Stimulated activated CD4-positive, alpha-beta T cell treated with anti-CD3 and anti-CD28 coated beads, Interleukin-4, amount 100 ng/mL, for 48 hours (primary cell): ENCODE results near the gene MYZAP.
"Not testable (repeated sequence)": the region's sequence is repeated elsewhere in the genome, so short reads cannot be mapped to it uniquely, and the experiment has no call there.

Source experiments
- DNase-seq, 2 donors: peaks; one replicate each; pipeline ENCODE4 v3.0.0-alpha.2; 2020; ENCODE audit warnings: low read depth in 2 of 2

The MYZAP gene

DNA sequence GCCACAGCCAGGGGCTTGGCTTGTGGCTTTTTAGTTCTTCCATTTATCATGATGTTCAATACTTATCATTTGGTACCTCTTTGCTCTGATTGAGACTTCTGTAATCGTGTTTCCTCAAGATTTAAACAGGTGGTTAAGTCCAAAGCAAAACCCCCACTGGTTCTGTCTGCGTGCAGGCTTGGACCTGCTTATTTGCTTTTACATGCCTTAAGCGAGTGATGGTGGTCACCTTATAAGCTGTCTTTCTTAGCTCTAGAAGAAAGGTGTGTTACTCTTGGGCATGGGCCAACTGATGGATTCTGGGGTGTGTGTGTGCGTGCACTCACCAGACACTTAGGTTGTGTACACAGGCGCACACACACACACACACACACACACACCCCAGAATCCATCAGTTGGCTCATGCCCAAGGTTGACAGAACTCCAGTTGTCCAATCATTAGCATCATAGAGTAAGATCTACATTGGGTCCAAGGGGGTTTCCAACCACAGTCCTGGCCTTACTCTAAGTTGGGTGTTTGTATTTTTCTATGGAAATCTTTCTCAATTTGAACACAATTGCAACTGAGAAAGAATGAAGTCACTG is 1.2 kb downstream of the MYZAP start:
- DNase-seq = no peak

DNA sequence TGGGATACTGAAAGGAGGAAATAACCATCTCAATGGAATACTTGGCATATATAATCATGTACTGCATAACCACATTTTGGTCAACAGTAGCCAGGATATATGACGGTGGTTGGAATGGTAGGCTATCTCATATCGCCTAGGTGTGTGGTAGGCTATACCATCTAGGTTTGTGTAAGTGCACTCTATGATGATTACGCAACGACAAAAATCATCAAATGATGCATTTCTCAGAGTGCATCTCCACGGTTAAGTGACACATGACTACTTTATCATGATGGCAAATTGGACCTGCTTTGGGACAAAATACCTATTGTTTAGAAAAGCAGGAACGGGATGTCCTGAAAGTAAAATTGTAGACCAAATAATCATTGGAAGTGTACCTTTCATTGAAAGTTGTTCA is 2.8 kb downstream of the MYZAP start:
- DNase-seq = no peak

- DNase-seq = no peak
Observed at GRCh38 chr15:57595011-57595866, 3.5 kb downstream of the MYZAP start.

GRCh38 chr15:57596301-57596855 is 4.7 kb downstream of the MYZAP start:
- no peak for DNase-seq

DNA sequence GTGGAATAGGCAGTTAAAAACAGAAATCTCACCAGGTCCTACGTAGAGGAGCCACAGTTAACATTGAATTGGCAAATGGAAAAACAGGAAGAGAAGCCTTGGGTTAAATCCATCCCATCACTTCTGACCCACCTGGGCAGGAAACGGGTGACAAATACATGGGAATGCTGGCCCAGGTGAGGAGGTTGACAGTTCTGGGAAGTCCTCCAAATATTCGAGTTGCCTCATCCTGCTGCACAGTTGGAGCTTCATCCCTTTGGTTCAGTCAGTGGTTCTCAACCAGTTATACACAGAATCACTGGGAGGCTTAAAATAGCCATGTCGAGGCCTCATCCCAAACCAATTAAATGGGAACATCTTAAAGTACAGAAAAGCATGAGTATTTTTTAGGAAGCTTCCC is 5.3 kb downstream of the MYZAP start:
- DNase-seq = no peak

- DNase-seq = no peak
Observed at GRCh38 chr15:57597431-57597830, 5.7 kb downstream of the MYZAP start.

- DNase-seq = no peak
Observed at GRCh38 chr15:57598346-57598745, 6.6 kb downstream of the MYZAP start.

- no peak for DNase-seq
Observed at GRCh38 chr15:57599296-57599810, 7.6 kb downstream of the MYZAP start.

GRCh38 chr15:57600197-57600596 is 8.5 kb downstream of the MYZAP start:
- no peak for DNase-seq

GRCh38 chr15:57604507-57604906 is 12.8 kb downstream of the MYZAP start:
- DNase-seq = no peak

GRCh38 chr15:57605491-57605890 is 13.8 kb downstream of the MYZAP start:
- DNase-seq = no peak

DNA sequence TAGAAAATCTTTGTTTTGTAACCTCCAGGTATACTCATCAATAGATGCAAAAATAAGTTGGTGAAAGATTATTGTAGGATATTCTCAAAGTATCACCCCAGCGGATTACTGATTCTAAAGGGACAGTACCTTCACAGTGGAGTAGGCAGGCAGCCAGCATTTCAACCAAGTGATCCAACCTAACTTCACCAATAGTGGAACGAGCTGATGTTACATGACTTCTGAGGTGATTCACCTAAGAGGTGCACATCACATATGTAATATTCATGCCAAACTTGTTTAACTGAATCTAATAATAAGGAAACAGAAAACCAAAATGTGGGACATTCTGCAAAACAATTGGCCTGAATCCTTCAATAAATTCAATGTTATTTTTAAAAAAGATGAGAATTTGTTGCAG is 14.3 kb downstream of the MYZAP start:
- no peak for DNase-seq

GRCh38 chr15:57606816-57607215 is 15.1 kb downstream of the MYZAP start:
- DNase-seq = no peak

- DNase-seq = no peak
Observed at GRCh38 chr15:57607570-57608000, 15.9 kb downstream of the MYZAP start.

DNA sequence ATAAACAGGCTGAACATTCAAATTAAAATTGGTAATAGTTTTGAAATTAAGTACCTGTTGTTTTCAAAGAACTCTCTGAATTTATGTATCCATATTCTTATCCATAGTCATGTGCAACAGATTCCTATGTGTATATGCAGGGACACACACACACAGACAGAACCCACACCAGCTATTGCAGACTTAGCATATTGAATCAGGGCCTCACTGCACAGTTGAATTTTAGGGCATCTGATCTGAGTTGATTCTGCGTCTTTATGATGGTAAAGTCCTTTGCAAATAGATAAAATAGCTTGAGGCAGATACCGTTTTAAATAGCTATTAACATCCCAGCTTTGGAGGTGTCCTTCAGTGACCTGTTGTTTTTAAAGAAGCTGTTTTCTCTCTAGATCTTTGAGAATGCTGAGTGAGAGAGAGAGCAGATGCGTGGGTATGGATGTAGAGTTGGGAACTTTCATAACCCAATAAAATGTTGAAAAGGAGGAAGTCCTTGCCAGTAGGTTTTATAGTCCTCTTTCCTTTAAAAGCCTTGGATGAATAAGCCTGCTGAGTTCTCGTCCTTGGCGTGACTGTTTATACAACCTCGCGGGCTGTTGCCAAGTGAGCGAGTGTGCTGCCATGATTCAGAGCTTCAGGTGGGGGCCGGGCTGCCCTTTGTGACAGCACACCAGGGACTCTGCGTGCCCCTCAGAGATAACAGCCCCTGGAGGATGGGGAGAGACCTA is 18.3 kb downstream of the MYZAP start:
- no peak for DNase-seq

- no peak for DNase-seq
Observed at GRCh38 chr15:57611123-57611522, 19.4 kb downstream of the MYZAP start.

- DNase-seq = no peak
Observed at GRCh38 chr15:57611938-57612337, 20.2 kb downstream of the MYZAP start.

DNA sequence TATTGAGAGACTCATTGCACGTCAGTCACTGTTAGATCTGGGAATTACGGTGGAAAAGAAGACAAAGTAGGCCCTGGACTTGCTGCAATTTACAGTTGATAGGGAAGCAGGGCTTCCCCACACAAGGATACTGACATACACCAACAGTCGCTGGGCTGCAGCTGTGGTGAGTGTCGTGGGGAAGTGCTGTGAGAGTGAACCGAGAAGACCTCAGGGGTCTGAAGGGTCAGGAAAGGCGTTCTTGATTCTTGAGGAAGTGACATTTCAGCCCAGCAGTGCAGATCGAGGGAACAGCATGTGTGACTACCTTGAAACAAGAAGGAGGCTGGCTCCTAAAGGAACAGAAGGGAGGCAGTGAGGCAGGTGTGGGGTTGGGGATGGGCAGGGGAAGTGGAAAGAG is 22.5 kb downstream of the MYZAP start:
- DNase-seq = no peak

GRCh38 chr15:57615951-57616496 is 24.3 kb downstream of the MYZAP start:
- DNase-seq = not testable (repeated sequence)

DNA sequence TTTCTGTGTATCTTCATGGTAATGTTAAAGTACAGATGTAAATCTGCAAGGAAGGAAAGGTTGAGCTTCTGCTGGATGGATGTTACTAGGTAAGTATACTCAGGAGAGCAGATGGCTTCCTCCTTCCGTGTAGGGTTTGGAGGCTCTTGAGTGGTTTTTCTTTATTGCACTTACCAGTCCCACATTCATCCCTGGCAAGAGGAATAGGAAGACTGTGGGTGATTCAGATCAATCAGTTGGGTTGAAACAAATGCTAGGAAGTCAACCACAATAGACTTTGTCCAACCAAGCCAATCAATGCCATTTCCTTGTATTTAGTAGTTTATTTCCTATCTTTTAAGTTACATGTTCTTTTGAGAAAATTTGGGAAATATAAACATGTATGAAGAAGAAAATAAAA is 26.6 kb downstream of the MYZAP start:
- no peak for DNase-seq

DNA sequence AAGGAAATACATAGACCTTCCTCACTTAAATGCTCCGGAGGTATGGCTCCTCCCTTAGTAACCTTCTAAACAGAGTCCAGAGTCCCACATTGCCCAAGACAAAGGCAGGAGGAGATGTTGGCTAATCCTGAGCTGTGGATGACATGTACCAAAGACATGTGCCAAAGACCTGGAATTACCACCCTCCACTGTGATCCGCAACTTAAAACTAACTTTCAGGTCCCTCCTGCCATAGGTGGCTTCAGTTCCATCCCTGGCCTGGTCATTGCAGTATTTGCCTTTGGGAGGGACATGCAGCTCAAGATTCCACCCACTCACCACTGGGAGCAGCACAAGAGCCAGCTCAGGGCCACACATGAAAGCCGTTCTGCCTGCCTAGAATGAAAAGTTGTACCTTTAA is 28.0 kb downstream of the MYZAP start:
- no peak for DNase-seq

DNA sequence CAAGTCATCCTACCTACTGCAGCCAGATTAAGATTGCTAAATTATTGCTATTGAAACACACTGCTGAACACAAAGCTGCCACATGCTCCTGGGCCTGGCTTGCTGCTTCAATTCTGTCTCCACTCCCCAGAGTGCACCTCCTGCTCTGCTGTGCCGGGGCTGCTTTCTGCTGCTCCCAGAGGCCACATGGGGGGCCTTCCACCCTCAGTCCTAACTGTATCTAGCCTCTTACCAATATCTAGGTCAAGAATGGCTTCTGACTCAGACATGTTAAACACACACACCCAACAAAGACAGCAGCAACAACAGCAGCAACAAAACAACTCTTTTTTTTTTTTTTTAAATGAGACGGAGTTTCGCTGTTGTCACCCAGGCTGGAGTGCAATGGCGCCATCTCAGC is 33.0 kb downstream of the MYZAP start:
- DNase-seq = no peak
